ENCODE results near the gene TRUB1. TPM values are rescaled to one million over a fixed set of nuclear protein-coding genes. Genes with fewer than 3 reads are reported as not detected.

TRUB1 gene
- total and polyA plus RNA-seq, 8 donors: 4.1 to 27.2 (median 14.5) TPM

- peaks cover 14 to 47% (median 46%) of the 10 kb centered on the region in 4 donors for H3K36me3 ChIP-seq
- 52 to 70% (median 56%) methylated on average over 4 of the region's 4 CpGs for WGBS, 5 donors
- TF ChIP-seq POLR2AphosphoS5 (IDR thresholded peaks at IDR 0.05) (no peak), POLR2A (IDR thresholded peaks at IDR 0.05) (no peak)
- H3K4me1 ChIP-seq: peaks cover 11 to 32% (median 23%) of the 10 kb centered on the region in 4 donors
- intact Hi-C loops (cut with DNase I; ENCODE audit: low total_unique reads): no loop called here
- H3K4me3 ChIP-seq: no peak overlapping the region
- H3K27ac ChIP-seq: no peak overlapping the region
- no peaks in the 10 kb centered on the region for H3K27me3 ChIP-seq
- H3K9me3 ChIP-seq: no peaks in the 10 kb centered on the region
- no peak for DNase-seq
Measured at GRCh38 chr10:114940735-114941134, 2.7 kb downstream of the TRUB1 start.

DNA sequence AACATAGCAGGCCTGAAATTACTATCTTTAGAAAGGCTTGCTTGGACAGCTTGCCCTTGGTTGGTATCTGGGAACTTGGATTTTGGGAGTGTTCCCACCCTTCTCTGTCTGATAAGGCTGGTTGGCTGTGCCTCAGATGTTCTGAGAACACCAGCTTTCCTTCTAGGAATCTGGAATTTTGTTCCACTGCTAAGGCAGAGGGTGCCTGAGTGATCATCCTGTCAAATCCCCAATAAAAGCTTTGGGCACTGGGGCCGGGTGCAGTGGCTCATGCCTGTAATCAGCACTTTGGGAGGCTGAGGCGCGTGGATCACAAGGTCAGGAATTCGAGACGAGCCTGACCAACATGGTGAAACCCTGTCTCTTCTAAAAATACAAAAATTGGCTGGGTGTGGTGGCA lies 5.0 kb downstream of the TRUB1 start:
- no peak for DNase-seq
- WGBS, 5 donors: 92 to 97% (median 95%) methylated on average over 4 to 5 of the region's 5 CpGs

DNA sequence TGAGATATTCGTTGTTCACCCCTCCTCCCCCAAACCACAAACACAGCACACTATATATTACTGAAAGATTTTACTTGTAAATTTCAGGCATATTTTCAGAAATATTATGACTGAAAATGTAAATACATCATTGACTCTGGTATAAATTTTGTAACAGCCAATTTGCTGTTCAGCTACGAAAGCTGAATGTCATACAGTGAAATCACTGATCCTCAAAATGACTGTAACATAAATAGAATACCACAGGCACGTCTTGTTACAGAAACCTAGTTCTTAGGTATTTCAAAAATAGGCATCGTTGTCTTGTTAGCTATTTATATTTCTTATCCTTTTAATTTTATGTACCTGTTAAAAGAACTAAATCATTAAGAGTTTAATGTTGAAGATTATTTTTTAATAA lies 15.1 kb downstream of the TRUB1 start:
- Histone ChIP-seq H3K27ac (no peak overlapping the region), H3K4me1 (peaks cover 0 to 8% (median 0%) of the 10 kb centered on the region in 4 donors), H3K9me3 (no peaks in the 10 kb centered on the region), H3K27me3 (no peaks in the 10 kb centered on the region), H3K36me3 (peaks cover 0 to 22% (median 15%) of the 10 kb centered on the region in 4 donors), H3K4me3 (no peak overlapping the region)
- TF ChIP-seq POLR2AphosphoS5 (IDR thresholded peaks at IDR 0.05): no peak
- TF ChIP-seq POLR2A (IDR thresholded peaks at IDR 0.05): no peak
- TF ChIP-seq, protein P1, sequence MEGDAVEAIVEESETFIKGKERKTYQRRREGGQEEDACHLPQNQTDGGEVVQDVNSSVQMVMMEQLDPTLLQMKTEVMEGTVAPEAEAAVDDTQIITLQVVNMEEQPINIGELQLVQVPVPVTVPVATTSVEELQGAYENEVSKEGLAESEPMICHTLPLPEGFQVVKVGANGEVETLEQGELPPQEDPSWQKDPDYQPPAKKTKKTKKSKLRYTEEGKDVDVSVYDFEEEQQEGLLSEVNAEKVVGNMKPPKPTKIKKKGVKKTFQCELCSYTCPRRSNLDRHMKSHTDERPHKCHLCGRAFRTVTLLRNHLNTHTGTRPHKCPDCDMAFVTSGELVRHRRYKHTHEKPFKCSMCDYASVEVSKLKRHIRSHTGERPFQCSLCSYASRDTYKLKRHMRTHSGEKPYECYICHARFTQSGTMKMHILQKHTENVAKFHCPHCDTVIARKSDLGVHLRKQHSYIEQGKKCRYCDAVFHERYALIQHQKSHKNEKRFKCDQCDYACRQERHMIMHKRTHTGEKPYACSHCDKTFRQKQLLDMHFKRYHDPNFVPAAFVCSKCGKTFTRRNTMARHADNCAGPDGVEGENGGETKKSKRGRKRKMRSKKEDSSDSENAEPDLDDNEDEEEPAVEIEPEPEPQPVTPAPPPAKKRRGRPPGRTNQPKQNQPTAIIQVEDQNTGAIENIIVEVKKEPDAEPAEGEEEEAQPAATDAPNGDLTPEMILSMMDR (IDR thresholded peaks at IDR 0.05): no peak
- no peak for TF ChIP-seq EP300 (IDR thresholded peaks at IDR 0.05)
- DNase-seq: no peak
- WGBS, 5 donors: 85 to 91% (median 89%) methylated on average over 4 of the region's 4 CpGs
- intact Hi-C loops (cut with DNase I; ENCODE audit: low total_unique reads): no loop called here

More for the DNA sequence above, 5.0 kb downstream of the TRUB1 start:
- H3K36me3 ChIP-seq: peaks cover 14 to 65% (median 58%) of the 10 kb centered on the region in 4 donors
- H3K4me1 ChIP-seq: peaks cover 11 to 32% (median 23%) of the 10 kb centered on the region in 4 donors
- no peak overlapping the region for H3K4me3 ChIP-seq
- H3K27ac ChIP-seq: no peak overlapping the region
- intact Hi-C loops (cut with DNase I; ENCODE audit: low total_unique reads): no loop called here
- no peaks in the 10 kb centered on the region for H3K27me3 ChIP-seq
- H3K9me3 ChIP-seq: no peaks in the 10 kb centered on the region
- TF ChIP-seq POLR2AphosphoS5 (IDR thresholded peaks at IDR 0.05) (no peak), POLR2A (IDR thresholded peaks at IDR 0.05) (no peak), EP300 (IDR thresholded peaks at IDR 0.05) (no peak)
- TF ChIP-seq, protein P1 (IDR thresholded peaks at IDR 0.05): no peak

DNA sequence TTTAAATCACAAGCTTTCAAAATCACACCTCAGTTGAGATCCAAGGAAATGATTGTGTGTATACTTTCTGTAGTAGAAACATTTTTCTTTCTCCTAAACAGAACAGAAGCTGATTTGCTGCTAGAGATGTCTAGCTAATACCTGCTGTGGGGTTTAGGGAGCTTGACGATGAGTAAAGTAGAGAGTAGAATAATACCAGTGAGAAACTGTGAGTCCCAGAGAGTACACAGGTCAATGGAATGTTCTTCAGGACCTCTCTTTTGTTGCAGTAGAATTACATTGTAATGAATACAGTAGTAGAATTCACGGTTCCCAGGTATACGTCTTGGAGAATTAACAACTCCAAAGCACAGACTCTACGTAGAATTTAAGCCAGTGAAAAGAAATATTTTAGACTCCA lies 18.0 kb downstream of the TRUB1 start:
- WGBS, 5 donors: 88 to 98% (median 95%) methylated on average over 4 of the region's 4 CpGs
- intact Hi-C loops (cut with DNase I; ENCODE audit: low total_unique reads): no loop called here
- H3K27ac ChIP-seq: no peak overlapping the region
- TF ChIP-seq, protein P1 (IDR thresholded peaks at IDR 0.05): no peak
- no peak for TF ChIP-seq POLR2AphosphoS5 (IDR thresholded peaks at IDR 0.05)
- TF ChIP-seq POLR2A (IDR thresholded peaks at IDR 0.05): no peak
- no peak for TF ChIP-seq EP300 (IDR thresholded peaks at IDR 0.05)
- DNase-seq: no peak
- peaks cover 0 to 28% (median 15%) of the 10 kb centered on the region in 4 donors for H3K36me3 ChIP-seq
- no peaks in the 10 kb centered on the region for H3K4me1 ChIP-seq
- H3K4me3 ChIP-seq: no peak overlapping the region
- H3K9me3 ChIP-seq: no peaks in the 10 kb centered on the region
- H3K27me3 ChIP-seq: no peaks in the 10 kb centered on the region

GRCh38 chr10:114956466-114956865 lies 18.5 kb downstream of the TRUB1 start:
- no peak for DNase-seq
- Histone ChIP-seq H3K9me3 (no peaks in the 10 kb centered on the region), H3K36me3 (peaks cover 0 to 32% (median 18%) of the 10 kb centered on the region in 4 donors), H3K27ac (no peak overlapping the region), H3K4me3 (no peak overlapping the region), H3K4me1 (no peaks in the 10 kb centered on the region), H3K27me3 (no peaks in the 10 kb centered on the region)
- WGBS, 5 donors: 81 to 95% (median 82%) methylated on average over 2 of the region's 2 CpGs
- intact Hi-C loops (cut with DNase I; ENCODE audit: low total_unique reads): no loop called here
- no peak for TF ChIP-seq EP300 (IDR thresholded peaks at IDR 0.05)
- no peak for TF ChIP-seq POLR2A (IDR thresholded peaks at IDR 0.05)
- TF ChIP-seq POLR2AphosphoS5 (IDR thresholded peaks at IDR 0.05): no peak
- TF ChIP-seq, protein P1 (IDR thresholded peaks at IDR 0.05): no peak
